ENCODE results near the gene VTI1A. TPM values are rescaled to one million over a fixed set of nuclear protein-coding genes. Genes with fewer than 3 reads are reported as not detected.

VTI1A gene
- total RNA-seq, 1 donor from 2014 or later: 33.3 TPM

GRCh38 chr10:112769081-112769480 lies 322.1 kb downstream of the VTI1A start:
- Mint-ChIP-seq H3K4me1 (ENCODE audit: low read depth, unreplicated experiment) (peaks cover 12% of the 10 kb centered on the region), H3K36me3 (ENCODE audit: low read depth, unreplicated experiment) (peaks cover 9% of the 10 kb centered on the region), H3K27ac (ENCODE audit: unreplicated experiment) (no peak overlapping the region), H3K27me3 (ENCODE audit: low read depth, unreplicated experiment) (no peaks in the 10 kb centered on the region), H3K4me3 (ENCODE audit: unreplicated experiment) (no peak overlapping the region), H3K9me3 (ENCODE audit: unreplicated experiment) (no peaks in the 10 kb centered on the region)
- Histone ChIP-seq H3K27ac (ENCODE audit: low read depth, low read length) (no peak overlapping the region), H4K20me1 (ENCODE audit: insufficient read depth, low read length) (no peaks in the 10 kb centered on the region), H3K79me2 (ENCODE audit: insufficient read depth, low read length) (no peaks in the 10 kb centered on the region), H2AFZ (ENCODE audit: low read depth, low read length) (no peak overlapping the region), H3K27me3 (ENCODE audit: insufficient read depth, low read length) (peaks cover 13% of the 10 kb centered on the region), H3K9me3 (ENCODE audit: insufficient read depth, low read depth, low read length) (no peaks in the 10 kb centered on the region), H3K4me3 (ENCODE audit: insufficient read depth, low read depth, low read length) (no peak overlapping the region), H3K36me3 (ENCODE audit: insufficient read depth, low read length) (no peaks in the 10 kb centered on the region), H3K4me2 (ENCODE audit: low read length) (no peak overlapping the region), H3K4me1 (ENCODE audit: insufficient read depth, low read length) (peaks cover under 1% of the 10 kb centered on the region), H3K9ac (ENCODE audit: low read length) (no peak overlapping the region)
- DNase-seq (ENCODE audit: low read depth): no peak
- no peak for FAIRE-seq
- TF ChIP-seq EZH2 (IDR thresholded peaks at IDR 0.05; ENCODE audit: insufficient read depth, low read length) (no peak), CTCF (IDR thresholded peaks at IDR 0.05; ENCODE audit: insufficient read depth, low read depth, low read length) (no peak)

- TF ChIP-seq EZH2 (IDR thresholded peaks at IDR 0.05; ENCODE audit: insufficient read depth, low read length) (no peak), CTCF (IDR thresholded peaks at IDR 0.05; ENCODE audit: insufficient read depth, low read depth, low read length) (no peak)
- Mint-ChIP-seq H3K4me3 (ENCODE audit: unreplicated experiment) (no peak overlapping the region), H3K27me3 (ENCODE audit: low read depth, unreplicated experiment) (no peaks in the 10 kb centered on the region), H3K9me3 (ENCODE audit: unreplicated experiment) (no peaks in the 10 kb centered on the region), H3K36me3 (ENCODE audit: low read depth, unreplicated experiment) (peaks cover 9% of the 10 kb centered on the region), H3K4me1 (ENCODE audit: low read depth, unreplicated experiment) (peaks cover 10% of the 10 kb centered on the region), H3K27ac (ENCODE audit: unreplicated experiment) (no peak overlapping the region)
- Histone ChIP-seq H3K9me3 (ENCODE audit: insufficient read depth, low read depth, low read length) (no peaks in the 10 kb centered on the region), H3K27ac (ENCODE audit: low read depth, low read length) (no peak overlapping the region), H2AFZ (ENCODE audit: low read depth, low read length) (no peak overlapping the region), H3K4me1 (ENCODE audit: insufficient read depth, low read length) (no peaks in the 10 kb centered on the region), H3K79me2 (ENCODE audit: insufficient read depth, low read length) (no peaks in the 10 kb centered on the region), H3K9ac (ENCODE audit: low read length) (no peak overlapping the region), H3K4me2 (ENCODE audit: low read length) (no peak overlapping the region), H3K27me3 (ENCODE audit: insufficient read depth, low read length) (peaks cover 13% of the 10 kb centered on the region), H4K20me1 (ENCODE audit: insufficient read depth, low read length) (no peaks in the 10 kb centered on the region), H3K4me3 (ENCODE audit: insufficient read depth, low read depth, low read length) (no peak overlapping the region), H3K36me3 (ENCODE audit: insufficient read depth, low read length) (no peaks in the 10 kb centered on the region)
- no peak for FAIRE-seq
- no peak for DNase-seq (ENCODE audit: low read depth)
Observed at GRCh38 chr10:112769611-112770370, 322.8 kb downstream of the VTI1A start.

GRCh38 chr10:112771733-112772132 lies 324.7 kb downstream of the VTI1A start:
- no peak overlapping the region for H3K4me2 ChIP-seq (ENCODE audit: low read length)
- FAIRE-seq (no peak), DNase-seq (ENCODE audit: low read depth) (no peak)
- no peak overlapping the region for H3K9ac ChIP-seq (ENCODE audit: low read length)
- Mint-ChIP-seq H3K4me3 (ENCODE audit: unreplicated experiment) (no peak overlapping the region), H3K27me3 (ENCODE audit: low read depth, unreplicated experiment) (no peaks in the 10 kb centered on the region), H3K9me3 (ENCODE audit: unreplicated experiment) (no peaks in the 10 kb centered on the region), H3K4me1 (ENCODE audit: low read depth, unreplicated experiment) (peaks cover 18% of the 10 kb centered on the region), H3K36me3 (ENCODE audit: low read depth, unreplicated experiment) (peaks cover 9% of the 10 kb centered on the region), H3K27ac (ENCODE audit: unreplicated experiment) (no peak overlapping the region)
- peaks cover 7% of the 10 kb centered on the region for H3K27me3 ChIP-seq (ENCODE audit: insufficient read depth, low read length)
- H3K9me3 ChIP-seq (ENCODE audit: insufficient read depth, low read depth, low read length): no peaks in the 10 kb centered on the region
- no peak overlapping the region for H3K27ac ChIP-seq (ENCODE audit: low read depth, low read length)
- H2AFZ ChIP-seq (ENCODE audit: low read depth, low read length): no peak overlapping the region
- TF ChIP-seq CTCF (IDR thresholded peaks at IDR 0.05; ENCODE audit: insufficient read depth, low read depth, low read length) (no peak), EZH2 (IDR thresholded peaks at IDR 0.05; ENCODE audit: insufficient read depth, low read length) (no peak)
- H3K36me3 ChIP-seq (ENCODE audit: insufficient read depth, low read length): no peaks in the 10 kb centered on the region
- no peak overlapping the region for H3K4me3 ChIP-seq (ENCODE audit: insufficient read depth, low read depth, low read length)
- H3K79me2 ChIP-seq (ENCODE audit: insufficient read depth, low read length): no peaks in the 10 kb centered on the region
- no peaks in the 10 kb centered on the region for H4K20me1 ChIP-seq (ENCODE audit: insufficient read depth, low read length)
- no peaks in the 10 kb centered on the region for H3K4me1 ChIP-seq (ENCODE audit: insufficient read depth, low read length)

All from astrocyte (in vitro differentiated cells and primary cell).